ENCODE measurements around the gene YKT6. TPM values are rescaled to one million over a fixed set of nuclear protein-coding genes. Genes with fewer than 3 reads are reported as not detected.

YKT6 gene
- total RNA-seq, 4 donors from 2014 or later, result 12.4 to 85.3 (median 49.4) TPM

DNA sequence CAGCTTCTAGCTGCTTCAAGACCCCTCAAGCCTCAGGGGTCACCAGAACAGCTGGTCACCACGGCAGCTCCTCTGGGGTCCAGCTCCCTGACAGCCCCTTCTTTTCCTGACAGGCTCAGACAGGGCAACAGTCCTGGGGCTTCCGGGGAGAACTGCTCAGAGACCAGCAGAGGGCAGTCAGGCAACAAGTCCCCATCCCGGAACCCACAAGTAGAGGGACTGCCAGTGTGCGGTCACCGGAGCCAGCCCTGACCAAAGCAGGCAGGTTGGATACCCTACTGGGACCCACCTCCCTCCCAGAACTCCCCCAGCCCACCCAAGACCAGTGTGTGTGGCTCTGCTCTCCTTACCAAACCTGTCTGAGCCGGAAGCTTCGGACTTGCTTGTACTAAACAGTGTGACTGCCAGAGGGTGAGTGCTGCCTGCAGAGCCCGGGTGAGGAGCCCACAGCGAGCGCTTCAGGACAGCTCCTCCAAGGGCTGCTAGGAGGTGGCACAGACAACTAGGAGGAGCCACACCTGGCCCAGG is 40.3 kb downstream of the YKT6 start:
- Histone ChIP-seq H3K9me3 (no peaks in the 10 kb centered on the region), H3K27ac (no peak overlapping the region), H3K36me3 (no peaks in the 10 kb centered on the region), H3K4me3 (no peak overlapping the region), H3K27me3 (no peaks in the 10 kb centered on the region), H3K4me1 (no peaks in the 10 kb centered on the region)
- peak; percentile 56 to 67 for DNase-seq
- TF ChIP-seq CTCF (IDR thresholded peaks at IDR 0.05) (peak; percentile 55 to 64 (median 58)), POLR2A (IDR thresholded peaks at IDR 0.05) (no peak)
- intact Hi-C loops (cut with DNase I; ENCODE audit: low total_unique reads), result no loop called here

- no peak for DNase-seq
- intact Hi-C loops (cut with DNase I; ENCODE audit: low total_unique reads), result no loop called here
- H3K27me3 ChIP-seq, result no peaks in the 10 kb centered on the region
- no peaks in the 10 kb centered on the region for H3K9me3 ChIP-seq
- no peaks in the 10 kb centered on the region for H3K4me1 ChIP-seq
- no peak overlapping the region for H3K27ac ChIP-seq
- TF ChIP-seq CTCF (IDR thresholded peaks at IDR 0.05) (no peak), POLR2A (IDR thresholded peaks at IDR 0.05) (no peak)
- no peaks in the 10 kb centered on the region for H3K36me3 ChIP-seq
- H3K4me3 ChIP-seq, result no peak overlapping the region
Measured at GRCh38 chr7:44242091-44242490, 41.3 kb downstream of the YKT6 start.

GRCh38 chr7:44244282-44244681 is 43.5 kb downstream of the YKT6 start:
- TF ChIP-seq POLR2A (IDR thresholded peaks at IDR 0.05) (no peak), CTCF (IDR thresholded peaks at IDR 0.05) (no peak)
- no peaks in the 10 kb centered on the region for H3K9me3 ChIP-seq
- intact Hi-C loops (cut with DNase I; ENCODE audit: low total_unique reads), result no loop called here

DNA sequence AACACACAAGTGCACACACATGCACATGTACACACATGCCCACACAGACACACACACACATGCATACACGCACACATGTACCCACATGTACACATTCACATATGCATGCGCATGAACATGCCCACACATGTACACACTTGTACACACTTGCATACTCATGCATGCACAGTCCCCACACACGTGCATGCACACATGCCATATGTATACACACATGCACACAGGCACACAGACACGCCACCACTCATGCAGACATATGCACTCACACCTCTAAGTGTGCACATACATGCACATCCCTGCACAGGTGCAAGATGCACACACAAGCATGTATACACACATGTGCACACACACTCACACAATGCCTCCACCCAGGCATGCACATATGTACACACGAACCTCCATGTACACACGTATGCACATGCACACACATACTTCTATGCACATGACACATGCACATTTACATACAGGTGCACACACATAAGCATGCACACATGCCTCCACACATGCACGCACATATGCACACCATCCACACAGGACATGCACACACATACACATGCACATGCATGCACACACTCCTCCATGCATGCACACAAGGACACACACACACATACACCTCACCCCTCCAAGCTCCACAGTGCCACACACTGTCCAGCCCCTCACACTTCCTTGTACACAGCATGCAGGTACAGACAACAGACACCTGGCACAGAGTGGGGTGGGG is 45.8 kb downstream of the YKT6 start:
- intact Hi-C loops (cut with DNase I; ENCODE audit: low total_unique reads), result no loop called here
- no peak for TF ChIP-seq CTCF (IDR thresholded peaks at IDR 0.05)
- no peak for TF ChIP-seq POLR2A (IDR thresholded peaks at IDR 0.05)
- Histone ChIP-seq H3K4me3 (no peak overlapping the region), H3K36me3 (no peaks in the 10 kb centered on the region), H3K27ac (no peak overlapping the region), H3K4me1 (no peaks in the 10 kb centered on the region), H3K27me3 (no peaks in the 10 kb centered on the region), H3K9me3 (no peaks in the 10 kb centered on the region)
- DNase-seq, result no peak

More at GRCh38 chr7:44244282-44244681, 43.5 kb downstream of the YKT6 start:
- H3K27ac ChIP-seq, result no peak overlapping the region
- no peak for DNase-seq
- H3K27me3 ChIP-seq, result no peaks in the 10 kb centered on the region
- no peak overlapping the region for H3K4me3 ChIP-seq
- H3K4me1 ChIP-seq, result no peaks in the 10 kb centered on the region
- H3K36me3 ChIP-seq, result no peaks in the 10 kb centered on the region

GRCh38 chr7:44247868-44248651 is 47.3 kb downstream of the YKT6 start:
- no peak overlapping the region for H3K4me3 ChIP-seq
- H3K36me3 ChIP-seq, result no peaks in the 10 kb centered on the region
- no peak overlapping the region for H3K27ac ChIP-seq
- H3K27me3 ChIP-seq, result no peaks in the 10 kb centered on the region
- TF ChIP-seq CTCF (IDR thresholded peaks at IDR 0.05) (no peak), POLR2A (IDR thresholded peaks at IDR 0.05) (no peak)
- DNase-seq, result no peak
- intact Hi-C loops (cut with DNase I; ENCODE audit: low total_unique reads), result no loop called here
- H3K9me3 ChIP-seq, result no peaks in the 10 kb centered on the region
- no peaks in the 10 kb centered on the region for H3K4me1 ChIP-seq

All from uterus (tissue), 4 donors.